Neural crest cell (in vitro differentiated cells): ENCODE measurements around the gene ADGRG7. TPM values are rescaled to one million over a fixed set of nuclear protein-coding genes. Genes with fewer than 3 reads are reported as not detected.
"Not testable (repeated sequence)": the region's sequence is repeated elsewhere in the genome, so short reads cannot be mapped to it uniquely, and the experiment has no call there.

Experiments
- DNase-seq: peaks from one replicate; pipeline ENCODE4 v3.0.0; 2021; ENCODE audit warnings: low read depth, mixed read lengths, low spot score
- H3K27ac Mint-ChIP-seq: one replicate; pipeline ENCODE4 v1.8.0; 2021; ENCODE audit warnings: mild to moderate bottlenecking, mixed read lengths; ENCODE audit not compliant: unreplicated experiment
- H3K27me3 Mint-ChIP-seq: 2 replicates; pipeline ENCODE4 v1.8.0; 2021; ENCODE audit warnings: low read depth, mild to moderate bottlenecking, mixed read lengths
- H3K36me3 Mint-ChIP-seq: 2 replicates; pipeline ENCODE4 v1.8.0; 2021; ENCODE audit warnings: low read depth, mild to moderate bottlenecking, mixed read lengths
- H3K4me1 Mint-ChIP-seq: 2 replicates; pipeline ENCODE4 v1.8.0; 2021; ENCODE audit warnings: mixed read lengths
- H3K4me3 Mint-ChIP-seq: one replicate; pipeline ENCODE4 v1.8.0; 2021; ENCODE audit warnings: mild to moderate bottlenecking, mixed read lengths
- H3K9me3 Mint-ChIP-seq: 2 replicates; pipeline ENCODE4 v1.8.0; 2021; ENCODE audit warnings: mixed read lengths
- CTCF ChIP-seq: fragments of 200-600 bp; sonication (generic); conservative IDR thresholded peaks from 2 replicates; pipeline ENCODE4 v1.5.0; 2021; ENCODE audit warnings: antibody characterized with exemption, mild to moderate bottlenecking
- total RNA-seq: library from RNA; stranded (reverse); gene quantifications from 2 replicates; pipeline ENCODE4 v1.2.1, GENCODE V29; 2021

ADGRG7 gene
- total RNA-seq, 1 donor from 2014 or later = not detected

GRCh38 chr3:100647171-100647570 lies 37.8 kb downstream of the ADGRG7 start:
- Mint-ChIP-seq H3K27me3 (no peaks in the 10 kb centered on the region), H3K27ac (no peak overlapping the region), H3K36me3 (no peaks in the 10 kb centered on the region), H3K4me3 (no peak overlapping the region), H3K4me1 (peaks cover 3% of the 10 kb centered on the region), H3K9me3 (no peaks in the 10 kb centered on the region)
- TF ChIP-seq CTCF = no peak
- no peak for DNase-seq

- H3K27me3 Mint-ChIP-seq = no peaks in the 10 kb centered on the region
- no peak overlapping the region for H3K27ac Mint-ChIP-seq
- TF ChIP-seq CTCF = no peak
- no peaks in the 10 kb centered on the region for H3K36me3 Mint-ChIP-seq
- no peaks in the 10 kb centered on the region for H3K9me3 Mint-ChIP-seq
- H3K4me1 Mint-ChIP-seq = peaks cover 4% of the 10 kb centered on the region
- H3K4me3 Mint-ChIP-seq = no peak overlapping the region
- no peak for DNase-seq
Observed at GRCh38 chr3:100647657-100648056, 38.3 kb downstream of the ADGRG7 start.

GRCh38 chr3:100650651-100651619 lies 41.5 kb downstream of the ADGRG7 start:
- Mint-ChIP-seq H3K9me3 (no peaks in the 10 kb centered on the region), H3K4me3 (no peak overlapping the region), H3K27me3 (no peaks in the 10 kb centered on the region), H3K27ac (no peak overlapping the region), H3K36me3 (no peaks in the 10 kb centered on the region), H3K4me1 (peaks cover 8% of the 10 kb centered on the region)
- TF ChIP-seq CTCF = no peak
- no peak for DNase-seq

GRCh38 chr3:100653604-100654294 lies 44.3 kb downstream of the ADGRG7 start:
- Mint-ChIP-seq H3K27ac (no peak overlapping the region), H3K27me3 (no peaks in the 10 kb centered on the region), H3K9me3 (no peaks in the 10 kb centered on the region), H3K36me3 (no peaks in the 10 kb centered on the region), H3K4me1 (peaks cover 8% of the 10 kb centered on the region), H3K4me3 (no peak overlapping the region)
- TF ChIP-seq CTCF = no peak
- no peak for DNase-seq

GRCh38 chr3:100656945-100657344 lies 47.5 kb downstream of the ADGRG7 start:
- no peak overlapping the region for H3K27ac Mint-ChIP-seq
- H3K27me3 Mint-ChIP-seq = no peaks in the 10 kb centered on the region
- no peak for DNase-seq
- no peak for TF ChIP-seq CTCF
- peaks cover 8% of the 10 kb centered on the region for H3K4me1 Mint-ChIP-seq
- no peaks in the 10 kb centered on the region for H3K36me3 Mint-ChIP-seq
- H3K4me3 Mint-ChIP-seq = no peak overlapping the region
- H3K9me3 Mint-ChIP-seq = no peaks in the 10 kb centered on the region

GRCh38 chr3:100661294-100661693 lies 51.9 kb downstream of the ADGRG7 start:
- not testable (repeated sequence) for H3K9me3 Mint-ChIP-seq

More at GRCh38 chr3:100661294-100661693, 51.9 kb downstream of the ADGRG7 start:
- DNase-seq, H3K27me3 Mint-ChIP-seq, H3K27ac Mint-ChIP-seq, H3K4me1 Mint-ChIP-seq, H3K4me3 Mint-ChIP-seq, H3K36me3 Mint-ChIP-seq: not testable (repeated sequence)
